ENCODE data around the gene TSHB. TPM values are rescaled to one million over a fixed set of nuclear protein-coding genes. Genes with fewer than 3 reads are reported as not detected.
"Not testable (repeated sequence)": the region's sequence is repeated elsewhere in the genome, so short reads cannot be mapped to it uniquely, and the experiment has no call there.

The TSHB gene
- not detected for total RNA-seq

DNA sequence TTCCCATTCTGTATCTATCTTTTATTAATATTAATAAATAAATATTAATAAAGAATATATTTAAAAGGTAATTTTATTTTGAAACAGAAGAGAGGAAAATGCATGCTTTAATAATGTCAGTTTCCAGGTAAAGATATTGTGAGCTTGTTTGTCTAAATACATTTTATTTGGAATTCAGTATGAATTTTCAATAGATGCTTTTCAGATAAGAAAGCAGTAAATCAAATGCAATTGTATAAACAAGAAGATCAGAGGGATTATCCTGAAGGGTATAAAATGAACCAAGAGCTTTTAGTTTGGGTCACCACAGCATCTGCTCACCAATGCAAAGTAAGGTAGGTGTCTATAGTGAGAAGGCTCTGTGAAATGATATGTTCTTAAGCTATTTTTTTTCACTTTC lies at the start of gene TSHB:
Gene TSHB, plus strand, starts transcription at position 301 of the 400 bp plus-strand sequence. CDS start 3,537 bp downstream, outside the sequence.
- DNase-seq (ENCODE audit: low spot score in 2 of 2), result no peak
- no peak for FAIRE-seq

DNA sequence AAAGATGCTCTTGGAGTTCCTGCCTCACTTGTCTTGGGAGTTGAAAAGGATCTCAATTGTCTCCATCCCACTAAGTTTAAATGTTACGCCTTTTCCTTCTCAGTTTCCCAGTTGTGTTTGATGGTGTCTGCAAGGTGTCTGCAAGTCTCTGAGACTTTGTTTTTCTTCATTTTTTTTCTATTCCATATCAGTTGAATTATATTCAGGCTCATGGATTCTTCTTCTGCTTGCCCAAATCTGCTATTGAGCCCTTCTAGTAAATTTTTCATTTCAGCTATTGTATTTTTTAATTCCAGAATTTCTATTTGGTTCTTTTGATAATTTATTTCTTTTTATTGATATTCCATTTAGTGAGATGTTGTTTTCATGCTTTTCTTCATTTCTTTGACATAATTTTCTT lies 47.4 kb upstream of the TSHB start:
- FAIRE-seq (no peak), DNase-seq (ENCODE audit: low spot score in 2 of 2) (no peak)

DNA sequence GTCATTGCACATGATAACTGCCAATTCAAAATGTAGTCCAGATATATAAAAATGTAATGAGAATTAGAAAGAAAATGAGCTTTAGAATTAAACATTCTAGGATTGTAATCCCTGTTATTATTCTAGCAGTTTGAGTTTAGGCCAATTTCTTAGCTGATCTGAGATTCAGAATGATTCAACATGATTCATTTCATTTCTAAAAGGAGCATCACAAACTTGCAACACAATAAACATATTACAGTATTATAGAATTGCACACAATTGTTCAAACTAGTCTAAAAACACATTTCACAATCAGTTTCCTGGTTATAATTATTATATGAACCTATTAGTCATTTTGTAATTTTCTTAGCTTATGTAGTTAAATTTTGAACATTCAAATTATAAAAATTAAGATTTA lies 43.3 kb upstream of the TSHB start:
- DNase-seq (ENCODE audit: low spot score in 2 of 2), result no peak

DNA sequence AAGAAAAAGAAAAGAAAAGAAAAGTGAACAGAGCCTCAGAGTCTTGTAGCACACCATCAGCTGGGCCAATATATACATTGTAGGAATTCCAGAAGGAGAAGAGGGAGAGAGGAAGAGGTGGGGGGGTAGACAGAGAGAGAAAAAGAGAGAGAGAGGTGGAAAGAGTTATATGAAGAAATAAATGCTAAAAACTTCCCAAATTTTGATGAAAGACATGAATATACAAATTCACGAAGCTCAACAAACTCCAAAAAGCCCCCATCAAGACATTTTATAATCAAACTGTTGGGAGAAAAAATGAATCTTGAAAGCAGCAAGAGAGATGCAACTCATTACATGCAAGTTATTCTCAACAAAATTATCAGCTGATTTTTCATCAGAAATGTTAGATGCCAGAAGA lies 41.5 kb upstream of the TSHB start:
- DNase-seq (ENCODE audit: low spot score in 2 of 2) (no peak), FAIRE-seq (no peak)

More for the DNA sequence above, 43.3 kb upstream of the TSHB start:
- no peak for FAIRE-seq

DNA sequence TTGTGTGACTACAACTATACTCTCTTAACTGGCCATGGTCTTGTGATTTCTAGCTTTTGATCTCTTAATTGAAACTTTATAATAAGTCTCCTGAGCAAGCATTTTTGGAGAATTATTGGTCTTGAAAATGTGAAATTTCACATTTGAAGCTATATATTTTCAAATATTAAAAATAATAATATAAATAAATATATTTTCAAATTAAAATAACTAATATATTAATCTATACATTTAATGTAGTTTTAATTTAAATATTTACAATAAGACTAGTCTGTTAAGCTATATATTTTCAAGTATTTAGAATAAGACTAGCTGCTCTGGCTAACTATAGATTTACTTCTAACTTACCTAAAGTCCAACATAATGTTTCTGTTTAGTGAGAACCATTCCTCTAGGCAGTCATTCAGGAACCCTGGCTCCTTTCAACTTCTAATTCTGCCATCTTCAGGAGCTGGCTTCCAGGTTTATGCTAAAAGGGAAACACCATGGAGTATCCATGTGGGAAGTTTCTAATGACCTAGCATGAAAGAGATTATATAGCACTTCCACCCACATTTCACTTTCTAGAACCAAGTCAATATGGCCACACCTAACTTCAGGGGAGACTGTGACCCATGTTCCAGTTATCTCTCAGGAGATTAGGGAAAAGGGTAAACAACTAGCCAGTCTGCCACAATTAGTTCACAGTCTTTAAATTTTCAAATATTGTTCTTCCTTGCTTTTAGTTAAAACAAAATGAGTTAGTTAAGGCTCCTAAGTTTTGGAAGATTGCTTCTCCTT lies 31.9 kb upstream of the TSHB start:
- DNase-seq (ENCODE audit: low spot score in 2 of 2) (no peak), FAIRE-seq (peak; percentile 77)

DNA sequence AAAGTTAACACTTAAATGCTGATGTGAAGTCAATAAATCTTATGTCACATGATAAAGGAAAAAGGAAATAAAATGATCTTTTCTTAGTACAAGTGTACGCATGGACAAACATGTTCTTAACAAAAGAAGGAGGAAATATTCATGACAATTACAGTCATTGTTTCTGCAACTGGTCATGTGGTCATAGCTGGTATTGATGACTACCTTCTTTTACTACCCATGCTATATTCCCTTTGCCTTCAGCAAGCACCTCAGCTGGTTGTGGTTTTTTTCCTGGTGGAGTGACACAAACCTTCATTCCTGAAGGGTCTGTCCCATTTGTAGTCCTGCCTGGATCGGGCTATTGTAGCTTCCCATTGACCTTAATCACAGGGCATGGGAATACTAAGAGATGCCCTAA lies 23.4 kb upstream of the TSHB start:
- DNase-seq (ENCODE audit: low spot score in 2 of 2) (no peak), FAIRE-seq (no peak)

DNA sequence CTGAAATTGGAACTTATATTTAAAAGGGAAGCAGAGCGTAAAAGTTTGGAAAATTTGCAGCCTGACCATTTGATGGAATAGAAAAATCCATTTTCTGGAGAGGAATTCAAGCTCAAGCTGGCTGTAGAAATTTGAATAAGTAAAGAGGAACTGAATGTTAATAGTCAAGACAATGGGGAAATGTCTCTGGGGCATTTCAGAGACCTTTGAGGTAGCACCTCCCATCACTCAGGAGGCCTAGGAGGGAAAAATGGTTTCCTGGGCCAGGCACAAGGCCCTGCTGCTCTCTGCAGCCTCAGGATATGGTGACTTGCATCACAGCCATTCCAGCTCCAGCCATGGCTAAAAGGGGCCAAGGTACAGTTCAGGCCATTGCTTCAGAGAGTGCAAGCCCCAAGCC lies 17.6 kb upstream of the TSHB start:
- DNase-seq (ENCODE audit: low spot score in 2 of 2), result no peak
- FAIRE-seq, result no peak

DNA sequence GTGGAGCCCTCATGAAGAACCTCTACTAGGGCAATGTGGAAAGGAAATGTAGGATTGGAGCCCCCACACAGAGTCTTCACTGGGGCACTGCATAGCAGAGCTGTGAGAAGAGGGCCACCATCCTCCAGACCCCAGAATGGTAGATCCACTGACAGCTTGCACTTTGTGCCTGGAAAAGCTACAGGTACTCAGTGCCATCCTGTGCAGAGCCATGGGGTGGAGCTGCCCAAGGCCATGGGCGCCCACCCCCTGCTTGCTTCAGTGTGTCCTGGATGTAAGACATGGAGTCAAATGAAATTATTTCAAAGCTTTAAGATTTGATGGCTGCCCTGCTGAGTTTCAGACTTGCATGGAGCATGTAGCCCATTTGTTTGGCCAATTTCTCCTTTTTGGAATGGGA lies 17.2 kb upstream of the TSHB start:
- no peak for DNase-seq (ENCODE audit: low spot score in 2 of 2)
- FAIRE-seq, result no peak

DNA sequence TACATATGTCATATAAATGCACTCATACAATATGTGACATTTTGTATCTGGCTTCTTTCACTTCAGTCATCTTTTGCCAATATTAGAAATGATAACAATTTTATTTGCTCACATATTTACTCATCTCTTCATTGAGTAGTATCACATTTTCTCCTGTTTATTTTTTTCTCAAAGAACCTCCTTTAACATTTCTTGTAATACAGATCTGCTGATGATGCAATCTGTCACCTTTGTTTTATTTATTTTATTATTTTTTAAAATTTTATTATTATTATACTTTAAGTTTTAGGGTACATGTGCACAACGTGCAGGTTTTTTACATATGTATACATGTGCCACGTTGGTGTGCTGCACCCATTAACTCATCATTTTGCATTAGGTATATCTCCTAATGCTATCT lies 15.8 kb upstream of the TSHB start:
- no peak for FAIRE-seq

DNA sequence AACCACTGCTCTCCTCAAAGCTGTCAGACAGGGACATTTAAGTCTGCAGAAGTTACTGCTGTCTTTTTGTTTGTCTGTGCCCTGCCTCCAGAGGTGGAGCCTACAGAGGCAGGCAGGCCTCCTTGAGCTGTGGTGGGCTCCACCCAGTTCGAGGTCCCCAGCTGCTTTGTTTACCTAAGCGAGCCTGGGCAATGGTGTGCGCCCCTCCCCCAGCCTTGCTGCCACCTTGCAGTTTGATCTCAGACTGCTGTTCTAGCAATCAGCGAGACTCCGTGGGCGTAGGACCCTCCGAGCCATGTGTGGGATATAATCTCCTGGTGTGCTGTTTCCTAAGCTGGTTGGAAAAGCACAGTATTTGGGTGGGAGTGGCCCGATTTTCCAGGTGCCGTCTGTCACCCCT lies 10.1 kb upstream of the TSHB start:
- not testable (repeated sequence) for DNase-seq (ENCODE audit: low spot score in 2 of 2); FAIRE-seq

More for the DNA sequence above, 15.8 kb upstream of the TSHB start:
- DNase-seq (ENCODE audit: low spot score in 2 of 2), result no peak

DNA sequence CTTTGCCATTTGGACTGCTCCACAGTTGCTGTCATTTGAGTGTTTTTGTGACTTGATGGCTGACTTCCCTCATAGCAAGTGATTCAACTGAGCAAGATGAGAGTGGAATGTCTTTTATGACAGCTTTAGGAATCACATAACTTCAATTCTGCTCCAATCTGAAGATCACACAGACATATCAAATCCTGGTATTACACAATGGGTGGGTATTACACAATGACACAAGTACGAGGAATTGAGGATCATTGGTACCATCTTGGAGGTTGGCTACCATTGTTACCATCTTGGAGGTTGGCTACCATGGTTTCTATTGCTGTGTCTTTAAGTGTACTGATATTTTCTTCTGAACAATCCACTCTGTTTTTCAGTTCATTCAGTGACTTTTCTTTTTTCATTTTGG lies 8.5 kb upstream of the TSHB start:
- no peak for DNase-seq (ENCODE audit: low spot score in 2 of 2)
- no peak for FAIRE-seq

DNA sequence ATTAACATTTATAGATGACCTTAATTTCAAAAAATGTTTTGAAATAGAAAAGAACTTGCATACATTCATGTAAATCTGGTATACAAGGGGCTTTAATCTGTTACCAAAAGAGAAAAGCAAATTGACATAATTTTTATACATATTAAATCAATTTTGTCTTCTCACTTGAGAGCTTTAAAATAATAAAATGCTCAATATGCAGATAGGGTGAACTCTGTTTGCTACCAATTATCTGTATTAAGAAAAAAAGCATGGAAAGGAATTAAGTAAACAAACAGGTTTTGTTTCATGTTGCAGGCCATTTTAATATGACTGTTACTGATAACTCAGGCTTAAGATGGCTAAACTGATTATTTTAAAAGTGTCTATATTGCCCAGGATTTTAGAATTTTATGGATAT lies 6.0 kb upstream of the TSHB start:
- DNase-seq (ENCODE audit: low spot score in 2 of 2), result no peak

DNA sequence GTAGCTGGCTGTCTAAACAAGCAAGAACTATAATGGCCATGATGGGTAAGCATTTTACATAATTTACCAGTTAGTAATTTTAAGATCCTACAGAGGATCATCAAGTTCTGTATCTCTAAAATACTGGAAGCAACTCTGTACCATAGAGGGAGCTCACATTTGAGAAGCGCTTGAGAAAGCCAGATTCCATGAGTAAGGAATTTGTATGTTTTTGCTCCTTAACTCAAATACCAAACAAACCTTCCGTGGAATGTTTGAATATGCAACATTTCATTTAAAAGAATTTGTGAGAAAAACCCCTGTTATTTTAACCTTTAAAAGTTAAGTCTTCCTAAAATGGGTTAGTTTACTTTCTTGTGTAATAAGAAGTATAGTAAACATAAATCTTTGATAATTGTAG lies 2.0 kb downstream of the TSHB start:
- FAIRE-seq (no peak), DNase-seq (ENCODE audit: low spot score in 2 of 2) (no peak)

More for the DNA sequence above, 6.0 kb upstream of the TSHB start:
- no peak for FAIRE-seq

DNA sequence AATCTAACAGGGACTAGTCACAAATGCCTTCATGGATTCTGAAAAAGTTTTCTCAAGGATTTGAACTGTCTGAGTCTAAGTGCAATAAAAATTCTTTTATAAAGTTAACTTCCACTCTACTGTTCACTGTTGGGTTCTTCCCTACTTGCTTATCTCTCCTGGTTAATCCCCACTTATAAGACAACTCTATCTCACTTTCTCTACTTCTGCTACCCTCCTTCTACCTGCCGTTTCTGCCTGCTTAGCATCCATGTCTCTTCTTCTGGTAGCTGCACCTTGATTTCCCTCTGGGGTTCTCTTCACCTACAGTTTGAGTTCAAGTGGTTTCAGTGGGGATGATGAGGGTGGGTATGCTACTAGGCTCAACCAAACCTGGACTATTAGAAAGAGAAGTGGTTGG lies 6.0 kb downstream of the TSHB start:
- DNase-seq (ENCODE audit: low spot score in 2 of 2) (no peak), FAIRE-seq (no peak)

DNA sequence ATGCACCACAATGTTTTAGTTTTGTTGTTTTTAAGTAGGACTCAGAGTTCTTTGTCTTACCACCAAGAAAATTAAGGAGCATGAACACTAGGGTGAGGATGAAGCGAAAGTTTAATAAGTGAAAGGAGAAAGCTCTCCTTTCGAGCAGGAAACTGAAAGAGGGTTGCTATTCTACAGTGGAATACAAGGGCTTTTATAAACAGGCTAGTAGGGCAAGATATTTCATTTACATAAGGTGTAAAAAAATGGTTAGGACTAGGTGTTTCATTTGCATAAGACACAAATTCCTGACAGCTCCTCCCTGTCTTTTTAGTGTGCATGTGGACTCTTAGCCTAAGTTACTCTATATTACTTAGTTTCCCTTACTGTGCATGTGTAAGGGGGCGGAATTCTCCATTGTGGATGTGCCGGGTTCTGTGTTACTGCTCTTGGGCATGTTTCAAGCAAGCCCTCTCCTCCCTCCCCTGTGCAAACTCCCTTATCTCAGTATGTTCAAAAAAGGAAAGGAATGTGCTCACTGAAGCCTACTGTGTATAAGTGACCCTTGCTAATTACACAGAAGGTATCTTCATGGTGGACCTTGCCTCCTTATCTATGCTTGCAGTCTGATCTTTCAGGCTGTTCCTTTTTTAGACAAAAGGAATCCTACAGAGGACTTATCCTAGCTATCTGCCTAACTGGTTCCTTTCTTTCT lies 7.3 kb downstream of the TSHB start:
- FAIRE-seq (no peak), DNase-seq (ENCODE audit: low spot score in 2 of 2) (no peak)

DNA sequence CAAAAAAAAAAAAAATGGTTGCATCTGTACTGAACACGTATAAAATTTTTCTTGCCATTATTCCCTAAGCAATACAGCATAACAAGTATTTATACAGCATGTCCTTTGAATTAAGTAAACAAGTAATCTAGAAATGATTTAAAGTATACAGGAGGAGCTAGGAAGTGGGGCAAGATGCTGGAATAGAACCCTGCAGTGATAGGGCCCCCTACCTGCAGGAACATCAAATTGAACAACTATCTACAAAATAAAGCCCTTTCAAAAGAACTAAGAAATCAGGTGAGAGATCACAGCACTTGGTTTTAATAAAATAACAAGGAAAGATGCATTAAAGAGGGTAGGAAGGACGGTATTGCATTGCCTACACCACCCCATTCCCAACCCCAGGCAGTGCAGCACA lies 10.9 kb downstream of the TSHB start:
- no peak for DNase-seq (ENCODE audit: low spot score in 2 of 2)
- FAIRE-seq, result no peak

DNA sequence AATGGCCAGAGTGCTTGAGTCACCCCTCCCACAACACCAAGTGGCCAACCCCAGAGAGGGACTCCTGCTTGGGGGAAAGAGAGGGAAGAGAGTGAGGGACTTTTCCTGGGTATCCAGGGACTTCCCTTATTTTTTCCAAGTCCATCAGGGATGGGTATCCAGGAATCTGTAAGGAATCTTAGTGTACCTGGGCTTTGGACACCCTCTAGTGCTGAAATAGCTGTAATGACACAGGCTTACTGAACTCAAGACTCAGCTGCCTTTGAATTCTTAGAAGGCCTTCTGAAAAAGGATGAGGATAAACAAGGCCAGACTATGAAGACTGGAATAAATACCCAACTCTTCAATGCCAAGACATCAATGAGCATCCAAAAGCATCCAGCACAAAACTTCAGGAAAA lies 12.0 kb downstream of the TSHB start:
- no peak for FAIRE-seq

DNA sequence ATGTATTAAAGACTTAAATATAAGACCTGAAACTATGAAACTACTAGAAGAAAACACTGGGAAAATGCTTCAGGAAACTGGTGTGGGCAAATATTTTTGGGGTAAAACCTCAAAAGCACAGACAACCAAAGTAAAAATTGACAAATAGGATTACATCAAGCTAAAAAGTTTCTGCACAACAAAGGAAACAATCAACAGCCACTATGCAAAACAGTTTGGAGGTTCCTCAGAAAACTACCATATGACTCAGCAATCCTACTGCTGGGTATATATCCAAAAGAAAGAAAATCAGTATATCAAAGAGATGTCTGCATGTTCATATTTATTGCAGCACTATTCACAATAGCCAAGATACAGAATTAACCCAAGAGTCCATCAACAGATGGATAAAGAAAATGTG lies 17.1 kb downstream of the TSHB start:
- DNase-seq (ENCODE audit: low spot score in 2 of 2) (no peak), FAIRE-seq (no peak)

More for the DNA sequence above, 12.0 kb downstream of the TSHB start:
- no peak for DNase-seq (ENCODE audit: low spot score in 2 of 2)

DNA sequence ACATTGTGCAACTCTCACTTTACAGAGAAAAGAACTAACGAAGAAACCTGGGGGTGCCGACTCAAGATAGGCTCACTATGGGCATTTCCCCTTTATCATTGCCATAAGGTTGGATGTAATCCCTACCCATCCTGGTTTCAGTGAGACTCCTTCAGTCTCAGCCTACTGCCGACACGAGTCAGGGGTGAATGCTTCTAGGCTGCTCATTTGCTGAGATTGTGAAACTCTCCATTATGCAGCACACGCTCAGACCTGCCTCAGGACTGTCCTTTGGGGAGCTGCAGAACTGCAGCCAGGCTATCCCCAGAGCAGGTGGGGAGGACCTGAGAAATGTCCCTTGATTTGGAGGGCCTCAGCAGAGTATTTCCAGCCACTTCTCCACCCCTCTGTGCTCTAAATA lies 22.2 kb downstream of the TSHB start:
- no peak for FAIRE-seq
- no peak for DNase-seq (ENCODE audit: low spot score in 2 of 2)

DNA sequence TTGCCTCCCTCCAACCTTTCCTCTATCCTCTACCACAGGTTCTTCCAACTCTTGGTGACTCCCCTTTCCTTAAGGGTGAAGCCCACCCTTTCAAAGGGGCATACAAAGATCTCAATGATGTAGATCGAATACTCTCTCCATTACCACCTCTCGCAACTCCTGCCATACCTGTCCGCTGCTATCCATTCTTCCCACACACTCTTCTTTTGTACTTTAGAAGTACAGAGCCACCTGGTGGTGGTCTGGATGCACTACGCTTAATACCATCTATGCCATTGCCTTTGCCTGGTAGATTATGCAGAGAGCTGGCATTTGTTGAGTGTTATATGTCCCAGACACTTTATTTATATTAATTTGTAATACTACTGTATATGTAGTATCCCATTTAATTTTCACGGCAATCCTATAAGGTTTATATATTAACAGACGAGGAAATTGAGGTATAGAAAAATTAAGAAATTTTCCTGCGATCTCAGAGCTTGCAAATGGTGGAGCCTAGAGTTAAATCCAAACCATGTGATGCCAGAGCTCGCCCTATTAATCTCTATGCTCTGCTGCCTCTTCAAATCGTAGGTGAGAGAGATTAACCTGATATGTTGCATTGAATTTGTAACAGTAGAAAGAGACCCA lies 22.9 kb downstream of the TSHB start:
- DNase-seq (ENCODE audit: low spot score in 2 of 2) (peak; percentile 10 to 20), FAIRE-seq (no peak)

DNA sequence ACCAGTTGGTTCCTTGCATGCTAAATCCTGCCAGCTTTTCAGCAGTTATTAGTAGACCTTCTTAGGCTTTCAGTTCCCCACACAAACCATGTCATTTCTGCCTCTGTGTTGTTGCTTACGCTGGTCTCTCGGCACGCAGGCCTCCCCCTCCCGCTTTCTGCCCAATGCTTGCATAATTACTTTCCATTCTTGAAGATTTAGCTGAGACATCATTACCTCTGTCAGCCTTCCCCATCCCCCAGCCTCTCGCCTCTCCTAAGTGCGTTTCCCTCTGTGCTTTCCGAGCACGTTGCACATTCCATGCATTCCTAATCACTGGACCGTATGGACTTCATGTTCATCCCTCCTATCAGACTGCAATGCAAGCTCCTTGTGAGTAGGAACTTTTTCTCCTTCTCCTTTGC lies 26.8 kb downstream of the TSHB start:
- no peak for DNase-seq (ENCODE audit: low spot score in 2 of 2)
- FAIRE-seq, result no peak

Measured in frontal cortex (tissue), 4 donors.